H1 (cell line): ENCODE measurements around the gene PEAK1. TPM values are rescaled to one million over a fixed set of nuclear protein-coding genes. Genes with fewer than 3 reads are reported as not detected.

Experiments used
- CTCF ChIA-PET: fragments of 300-600 bp; sonication (Branson Sonifier 250); formaldehyde crosslinking; loops from one replicate; lab custom pipeline; 2021; ENCODE audit not compliant: partially characterized antibody; lab: Charles Lee
- POLR2A ChIA-PET: fragments of 300-600 bp; sonication (Branson Sonifier 250); formaldehyde crosslinking; loops from one replicate; lab custom pipeline; 2021; ENCODE audit warnings: inconsistent platforms; ENCODE audit not compliant: partially characterized antibody; lab: Charles Lee
- DNase-seq, 2 experiments: peaks; one replicate each; pipeline versions ENCODE4 v3.0.0 to v3.0.0-alpha.2; 2010 to 2022; ENCODE audit warnings: low spot score in 2 of 2, low read depth in 1 of 2, mixed read lengths in 1 of 2
- FAIRE-seq: peaks from 2 replicates; lab custom pipeline; 2011; peaks lifted over from hg19 to GRCh38; lab: Jason Lieb, UNC
- H2AFZ ChIP-seq: 2 replicates; pipeline ENCODE4 v1.8.1; 2012; ENCODE audit warnings: low read length, inconsistent platforms
- H2AK5ac ChIP-seq: 2 replicates; pipeline ENCODE4 v1.6.1; 2013; ENCODE audit warnings: low read depth, low read length
- H2BK120ac ChIP-seq: replicated peaks from 2 replicates; pipeline ENCODE3; 2013; ENCODE audit warnings: low read depth, low read length, inconsistent platforms
- H2BK12ac ChIP-seq: 2 replicates; pipeline ENCODE4 v1.6.1; 2013; ENCODE audit warnings: low read depth, low read length
- H2BK15ac ChIP-seq: 2 replicates; pipeline ENCODE4 v1.6.1; 2013; ENCODE audit warnings: low read length
- H2BK20ac ChIP-seq: 2 replicates; pipeline ENCODE4 v1.6.1; 2013; ENCODE audit warnings: low read length
- H2BK5ac ChIP-seq: 2 replicates; pipeline ENCODE4 v1.6.1; 2013; ENCODE audit warnings: low read depth, low read length
- H3K14ac ChIP-seq: 2 replicates; pipeline ENCODE4 v1.6.1; 2013; ENCODE audit warnings: inconsistent platforms; ENCODE audit not compliant: insufficient read length
- H3K18ac ChIP-seq: 2 replicates; pipeline ENCODE4 v1.6.1; 2013; ENCODE audit warnings: low read length; ENCODE audit errors: extremely low read depth
- H3K23ac ChIP-seq: 2 replicates; pipeline ENCODE4 v1.6.1; 2013; ENCODE audit warnings: inconsistent platforms; ENCODE audit not compliant: insufficient read length
- H3K23me2 ChIP-seq: 2 replicates; pipeline ENCODE4 v1.6.1; 2013; ENCODE audit warnings: low read depth, low read length
- H3K27ac ChIP-seq: 2 replicates; pipeline ENCODE4 v1.6.1; 2011; ENCODE audit warnings: low read depth, low read length, inconsistent platforms
- H3K27me3 ChIP-seq, 4 experiments: replicated peaks in 1 of 4; 1 replicate in 1 of 4; 2 replicates in 3 of 4; pipeline versions ENCODE4 v1.6.1 to v1.8.1; 2011 to 2013; ENCODE audit warnings: low read length in 3 of 4, mild to moderate bottlenecking in 3 of 4, inconsistent platforms in 2 of 4, mixed read lengths in 2 of 4, moderate library complexity in 1 of 4; ENCODE audit not compliant: control insufficient read depth in 3 of 4, insufficient read depth in 3 of 4; ENCODE audit errors: extremely low read depth in 1 of 4
- H3K36me3 ChIP-seq, 4 experiments: 2 replicates each; pipeline versions ENCODE4 v1.6.1 to v1.8.1; 2011 to 2013; ENCODE audit warnings: mild to moderate bottlenecking in 4 of 4, low read length in 3 of 4, moderate library complexity in 2 of 4, control low read depth in 1 of 4, inconsistent platforms in 1 of 4; ENCODE audit not compliant: insufficient read depth in 4 of 4, control insufficient read depth in 2 of 4
- H3K4ac ChIP-seq: replicated peaks from 2 replicates; pipeline ENCODE3; 2013; ENCODE audit warnings: low read length, low read depth, mixed read lengths, inconsistent platforms; ENCODE audit not compliant: insufficient read length
- H3K4me1 ChIP-seq, 4 experiments: replicated peaks in 1 of 4; 1 replicate in 1 of 4; 2 replicates in 3 of 4; pipeline versions ENCODE4 v1.6.1 to v1.8.1; 2011 to 2013; ENCODE audit warnings: low read length in 3 of 4, inconsistent platforms in 2 of 4, mixed read lengths in 1 of 4; ENCODE audit not compliant: insufficient read depth in 4 of 4, control insufficient read depth in 3 of 4
- H3K4me2 ChIP-seq, 2 experiments: 2 replicates each; pipeline versions ENCODE4 v1.6.1 to v1.8.1; 2011 to 2013; ENCODE audit warnings: low read depth in 2 of 2, low read length in 2 of 2, control low read depth in 1 of 2, inconsistent platforms in 1 of 2, mild to moderate bottlenecking in 1 of 2; ENCODE audit not compliant: insufficient read depth in 1 of 2
- H3K4me3 ChIP-seq, 4 experiments: fragments of 200-600, 300-600 bp in 1 of 4; sonication (generic), shearing (Covaris generic), sonication (Bioruptor Twin) in 1 of 4; 2 replicates each; pipeline versions ENCODE4 v1.5.1 to v1.8.1; 2011 to 2016; ENCODE audit warnings: low read length in 4 of 4, low read depth in 3 of 4, control low read depth in 2 of 4, inconsistent platforms in 2 of 4, mild to moderate bottlenecking in 2 of 4, mixed read lengths in 1 of 4, moderate library complexity in 1 of 4; ENCODE audit not compliant: insufficient read depth in 2 of 4; ENCODE audit errors: extremely low read depth in 1 of 4
- H3K56ac ChIP-seq: replicated peaks from 2 replicates; pipeline ENCODE3; 2013; ENCODE audit warnings: low read depth, mild to moderate bottlenecking, mixed read lengths, low read length, inconsistent platforms; ENCODE audit not compliant: insufficient read length
- H3K79me1 ChIP-seq: 2 replicates; pipeline ENCODE4 v1.6.1; 2013; ENCODE audit warnings: low read depth, low read length, control low read depth
- H3K79me2 ChIP-seq, 2 experiments: 2 replicates each; pipeline versions ENCODE4 v1.6.1 to v1.8.1; 2012 to 2013; ENCODE audit warnings: low read length in 2 of 2, mild to moderate bottlenecking in 2 of 2, inconsistent platforms in 1 of 2; ENCODE audit not compliant: insufficient read depth in 2 of 2, control insufficient read depth in 1 of 2
- H3K9ac ChIP-seq, 4 experiments: replicated peaks in 1 of 4; 1 replicate in 1 of 4; 2 replicates in 3 of 4; pipeline versions ENCODE4 v1.6.1 to v1.8.1; 2011 to 2013; ENCODE audit warnings: low read depth in 3 of 4, low read length in 3 of 4, control low read depth in 2 of 4, mild to moderate bottlenecking in 2 of 4, moderate library complexity in 2 of 4, inconsistent platforms in 1 of 4; ENCODE audit errors: extremely low read depth in 1 of 4
- H3K9me3 ChIP-seq, 2 experiments: 2 replicates each; pipeline versions ENCODE4 v1.6.1 to v1.8.1; 2012 to 2013; ENCODE audit warnings: mild to moderate bottlenecking in 2 of 2, moderate library complexity in 2 of 2, control low read depth in 1 of 2, inconsistent platforms in 1 of 2, low read depth in 1 of 2, low read length in 1 of 2, mixed read lengths in 1 of 2; ENCODE audit not compliant: insufficient read depth in 2 of 2
- H4K20me1 ChIP-seq, 2 experiments: replicated peaks in 1 of 2; 2 replicates each; pipeline versions ENCODE3 to v1.8.1; 2011 to 2013; ENCODE audit warnings: inconsistent platforms in 2 of 2, low read length in 2 of 2, mild to moderate bottlenecking in 1 of 2; ENCODE audit not compliant: insufficient read depth in 2 of 2, control insufficient read depth in 1 of 2
- H4K5ac ChIP-seq: 2 replicates; pipeline ENCODE4 v1.6.1; 2013; ENCODE audit warnings: low read length, low read depth, mixed read lengths, inconsistent platforms; ENCODE audit not compliant: insufficient read length
- H4K8ac ChIP-seq: 2 replicates; pipeline ENCODE4 v1.8.0; 2013; ENCODE audit warnings: mild to moderate bottlenecking, moderate library complexity, low read length, inconsistent platforms; ENCODE audit not compliant: insufficient read depth; ENCODE audit errors: extremely low read depth
- H4K91ac ChIP-seq: replicated peaks from 2 replicates; pipeline ENCODE3; 2013; ENCODE audit warnings: low read length, mixed read lengths, inconsistent platforms; ENCODE audit not compliant: insufficient read length
- ATF2 ChIP-seq: IDR thresholded peaks from 2 replicates; pipeline ENCODE4 v1.6.1; 2012; ENCODE audit warnings: low read length, inconsistent platforms
- CHD2 ChIP-seq: IDR thresholded peaks from 2 replicates; pipeline ENCODE4 v1.6.1; 2012; ENCODE audit warnings: low read length, improper control_type of control experiment
- EP300 ChIP-seq, 2 experiments: IDR thresholded peaks; 1 replicate in 1 of 2; 2 replicates in 1 of 2; pipeline ENCODE4 v1.6.1; 2011 to 2012; ENCODE audit warnings: low read depth in 2 of 2, low read length in 2 of 2, mild to moderate bottlenecking in 2 of 2, borderline replicate concordance in 1 of 2, inconsistent platforms in 1 of 2, moderate library complexity in 1 of 2
- EZH2 ChIP-seq: fragments of 200-600 bp; sonication (generic); IDR thresholded peaks from 2 replicates; pipeline ENCODE4 v1.7.1; 2012; ENCODE audit warnings: low read depth, mild to moderate bottlenecking, moderate library complexity, low read length, inconsistent platforms; ENCODE audit not compliant: severe bottlenecking
- RFX5 ChIP-seq: IDR thresholded peaks from 2 replicates; pipeline ENCODE4 v1.6.1; 2011; ENCODE audit warnings: low read depth, low read length, improper control_type of control experiment, borderline replicate concordance
- SUZ12 ChIP-seq: fragments of 200-600 bp; sonication (generic); IDR thresholded peaks from 2 replicates; pipeline ENCODE4 v1.6.1; 2012; ENCODE audit warnings: mild to moderate bottlenecking, inconsistent platforms, low read length, moderate library complexity, mixed read lengths
- TAF1 ChIP-seq: IDR thresholded peaks from 2 replicates; pipeline ENCODE4 v1.6.1; 2011; ENCODE audit warnings: mild to moderate bottlenecking, low read depth, low read length
- ZNF274 ChIP-seq: IDR thresholded peaks from 2 replicates; pipeline ENCODE4 v1.7.0; 2012; ENCODE audit warnings: low read length, borderline replicate concordance; ENCODE audit errors: extremely low read depth
- WGBS, 2 experiments: shearing (Covaris generic) in 1 of 2; methylation state at CpG; one replicate each; pipeline versions ENCODE4 v1.1.6 to v1.1.7; 2013 to 2015; ENCODE audit warnings: low lambda C conversion rate in 2 of 2, mixed read lengths in 2 of 2, inconsistent platforms in 1 of 2, low coverage in 1 of 2, missing lambda C conversion rate in 1 of 2; ENCODE audit not compliant: insufficient replicate concordance in 2 of 2, insufficient coverage in 1 of 2, insufficient read length in 1 of 2; ENCODE audit errors: extremely low coverage in 1 of 2, missing lambda C conversion rate in 1 of 2; 5-methylcytosine and 5-hydroxymethylcytosine counted together
- polyA plus RNA-seq, 7 experiments: library from polyadenylated mRNA; depleted of rRNA in 3 of 7; stranded (reverse) in 5 of 7; unstranded in 2 of 7; fragments of >200 nt in 5 of 7; fragments of 200-250 nt in 2 of 7; gene quantifications; 1 replicate in 5 of 7; 2 replicates in 1 of 7; 4 replicates in 1 of 7; pipeline versions ENCODE4 v1.2.1 to v1.2.3, GENCODE V29; 2011 to 2013; ENCODE audit warnings: missing spikeins in 2 of 7, mixed read lengths in 2 of 7
- total RNA-seq: library from RNA; stranded (reverse); fragmentation: NEBNext Ultra II Directional; extraction: Animal tissue kit (Norgen Biotek cat#: 25700); gene quantifications from 2 replicates; pipeline ENCODE4 v1.2.1, GENCODE V29; 2021

The PEAK1 gene
- total and polyA plus RNA-seq, 2 of the 8 experiments (the other 6 are each of a cell fraction or from before 2014, with no cell fraction given): 8.8 to 44.8 TPM

DNA sequence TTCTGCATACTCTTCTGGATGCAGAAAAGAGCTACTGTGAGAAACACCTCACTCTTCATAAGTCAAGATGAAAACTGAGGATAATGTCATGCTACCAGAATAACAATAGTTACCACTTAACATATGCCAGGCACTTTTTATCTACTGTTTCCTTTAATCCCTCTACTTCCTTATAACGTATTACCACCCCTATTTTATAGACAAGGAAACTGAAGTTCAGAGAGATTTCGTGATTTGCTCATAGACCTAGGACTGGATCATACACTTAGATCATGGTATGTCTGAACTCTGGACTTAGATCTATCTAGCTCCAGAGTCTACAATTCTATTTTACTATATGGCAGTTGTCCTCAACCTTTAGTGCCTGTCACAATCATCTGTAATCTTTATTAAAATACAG, 193.3 kb downstream of the PEAK1 start:
- H2BK15ac ChIP-seq: no peak overlapping the region

More for the DNA sequence above, 193.3 kb downstream of the PEAK1 start:
- Histone ChIP-seq H3K23me2 (no peaks in the 10 kb centered on the region), H2BK12ac (no peak overlapping the region), H3K27me3 (no peaks in the 10 kb centered on the region), H3K4me3 (no peak overlapping the region), H2BK120ac (no peak overlapping the region), H3K4me2 (no peak overlapping the region), H2BK5ac (no peak overlapping the region), H3K9ac (no peak overlapping the region), H3K79me2 (no peaks in the 10 kb centered on the region), H3K36me3 (no peaks in the 10 kb centered on the region), H3K56ac (no peak overlapping the region), H2AK5ac (no peak overlapping the region), H3K27ac (no peak overlapping the region), H3K18ac (no peak overlapping the region), H3K9me3 (no peaks in the 10 kb centered on the region), H3K23ac (no peak overlapping the region), H3K4ac (no peak overlapping the region), H4K20me1 (no peaks in the 10 kb centered on the region), H3K14ac (no peak overlapping the region), H4K8ac (no peak overlapping the region), H2BK20ac (no peak overlapping the region), H2AFZ (no peak overlapping the region), H4K5ac (no peak overlapping the region), H3K79me1 (no peaks in the 10 kb centered on the region), H3K4me1 (no peaks in the 10 kb centered on the region), H4K91ac (no peak overlapping the region)
- DNase-seq (no peak), FAIRE-seq (no peak)
- POLR2A ChIA-PET: no interaction called here
- WGBS, 2 experiments: 86 to 100% methylated on average over 1 to 2 of the region's 2 CpGs
- TF ChIP-seq RFX5 (no peak), EP300 (IDR thresholded peaks at IDR 0.05; ENCODE audit: borderline replicate concordance in 1 of 2, low read depth in 2 of 2, low read length in 2 of 2) (no peak), ZNF274 (no peak), SUZ12 (no peak), CHD2 (no peak), TAF1 (no peak), ATF2 (no peak), EZH2 (no peak)
- CTCF ChIA-PET: no interaction called here
